GM12878 (cell line): Measurements from ENCODE around the gene CENPO. TPM values are rescaled to one million over a fixed set of nuclear protein-coding genes. Genes with fewer than 3 reads are reported as not detected.
"Not testable (repeated sequence)": the region's sequence is repeated elsewhere in the genome, so short reads cannot be mapped to it uniquely, and the experiment has no call there.

Experiments used
- ATAC-seq: fragments of 200-7000 bp; cut with Tn5 transposase; 3 replicates; pipeline ENCODE4 v1.9.1; 2020; ENCODE audit warnings: mild to moderate bottlenecking, moderate library complexity
- BruUV-seq: library from RNA; stranded (reverse); fragments of 400-500 nt; replicated peaks from 2 replicates; lab custom pipeline; 2021; lab: Mats Ljungman, UMichigan
- CTCF ChIA-PET: fragments of 300-600 bp; sonication (Branson Sonifier 250); formaldehyde crosslinking; extraction: SDS; loops from one replicate; lab custom pipeline; 2021; ENCODE audit warnings: inconsistent platforms; lab: Yijun Ruan, JAX
- POLR2A ChIA-PET: fragments of 350-600 bp; formaldehyde crosslinking; extraction: SDS; loops from one replicate; lab custom pipeline; 2021; ENCODE audit warnings: inconsistent platforms; lab: Charles Lee
- RAD21 ChIA-PET: fragments of 300-600 bp; sonication (Branson Sonifier 250); formaldehyde crosslinking; loops from one replicate; lab custom pipeline; 2023; ENCODE audit warnings: antibody characterized with exemption; ENCODE audit not compliant: unreplicated experiment; lab: Charles Lee
- SMC1A ChIA-PET: fragments of 300-600 bp; sonication (Branson Sonifier 250); formaldehyde crosslinking; loops from one replicate; lab custom pipeline; 2023; ENCODE audit not compliant: unreplicated experiment, uncharacterized antibody; lab: Charles Lee
- DNase-seq: peaks from one replicate; pipeline ENCODE4 v3.0.0-alpha.2; 2011; ENCODE audit warnings: low read depth, low spot score
- FAIRE-seq: peaks from 3 replicates; lab custom pipeline; 2011; peaks lifted over from hg19 to GRCh38; lab: Jason Lieb, UNC
- H2AFZ ChIP-seq: 2 replicates; pipeline ENCODE4 v1.6.0; 2011; ENCODE audit warnings: low read depth, low read length, control low read depth; ENCODE audit not compliant: control insufficient read depth
- H3K27ac ChIP-seq: 2 replicates; pipeline ENCODE4 v1.5.1; 2011; ENCODE audit warnings: control low read depth; ENCODE audit not compliant: control insufficient read depth, insufficient read depth
- H3K27me3 ChIP-seq, 2 experiments: replicated peaks in 1 of 2; 2 replicates each; pipeline versions ENCODE4 v1.6.0 to v1.6.1; 2011; ENCODE audit warnings: low read length in 1 of 2; ENCODE audit not compliant: control insufficient read depth in 2 of 2, insufficient read depth in 2 of 2
- H3K36me3 ChIP-seq, 2 experiments: 2 replicates each; pipeline ENCODE4 v1.5.1; 2011; ENCODE audit warnings: low read length in 1 of 2; ENCODE audit not compliant: control insufficient read depth in 2 of 2, insufficient read depth in 2 of 2
- H3K4me1 ChIP-seq: 2 replicates; pipeline ENCODE4 v1.6.1; 2011; ENCODE audit warnings: mild to moderate bottlenecking, low read length, moderate library complexity, mixed read lengths; ENCODE audit not compliant: control insufficient read depth, insufficient read depth
- H3K4me2 ChIP-seq: 2 replicates; pipeline ENCODE4 v1.6.0; 2011; ENCODE audit warnings: control low read depth; ENCODE audit not compliant: control insufficient read depth, insufficient read depth
- H3K4me3 ChIP-seq: fragments of 200-600 bp; sonication (generic); 2 replicates; pipeline ENCODE4 v1.5.1; 2016
- H3K79me2 ChIP-seq: 2 replicates; pipeline ENCODE4 v1.6.0; 2011; ENCODE audit warnings: low read length; ENCODE audit not compliant: control insufficient read depth, insufficient read depth
- H3K9ac ChIP-seq: 2 replicates; pipeline ENCODE4 v1.8.0; 2011; ENCODE audit warnings: low read length, control low read depth, mixed read lengths; ENCODE audit not compliant: control insufficient read depth, insufficient read depth
- H3K9me3 ChIP-seq: replicated peaks from 3 replicates; pipeline ENCODE4 v1.5.1; 2011; ENCODE audit warnings: mild to moderate bottlenecking, low read length; ENCODE audit not compliant: control insufficient read depth, insufficient read depth
- H4K20me1 ChIP-seq: 2 replicates; pipeline ENCODE4 v1.6.0; 2011; ENCODE audit not compliant: control insufficient read depth, insufficient read depth
- ASH2L ChIP-seq: fragments of 300-600, 200-600 bp; sonication (generic); IDR thresholded peaks from 2 replicates; pipeline ENCODE4 v1.6.1; 2017; ENCODE audit warnings: low read depth, mild to moderate bottlenecking, borderline replicate concordance
- ATF7 ChIP-seq: fragments of 450-650 bp; IDR thresholded peaks from 2 replicates; pipeline ENCODE4 v1.6.1; 2016; ENCODE audit warnings: low read depth, mild to moderate bottlenecking
- BACH1 ChIP-seq: fragments of 450-650 bp; IDR thresholded peaks from 2 replicates; pipeline ENCODE4 v1.6.1; 2017; ENCODE audit warnings: mild to moderate bottlenecking, borderline replicate concordance
- BCL11A ChIP-seq: IDR thresholded peaks from 2 replicates; pipeline ENCODE4 v1.6.1; 2011; ENCODE audit warnings: low read depth, low read length
- BRCA1 ChIP-seq: IDR thresholded peaks from 2 replicates; pipeline ENCODE4 v1.6.1; 2011; ENCODE audit warnings: low read depth, low read length, improper control_type of control experiment
- NR2F1 ChIP-seq: fragments of 450-650 bp; conservative IDR thresholded peaks from 2 replicates; pipeline ENCODE4 v1.6.1; 2017; ENCODE audit warnings: mild to moderate bottlenecking
- PAX5 ChIP-seq: IDR thresholded peaks from 2 replicates; pipeline ENCODE4 v1.6.1; 2011; ENCODE audit warnings: low read depth, low read length, borderline replicate concordance
- PBX3 ChIP-seq: IDR thresholded peaks from 2 replicates; pipeline ENCODE4 v1.6.1; 2011; ENCODE audit warnings: mild to moderate bottlenecking, low read depth, low read length, moderate library complexity; ENCODE audit not compliant: insufficient replicate concordance
- POLR2A ChIP-seq: IDR thresholded peaks from 2 replicates; pipeline ENCODE4 v1.6.1; 2011; ENCODE audit warnings: low read depth, mild to moderate bottlenecking, low read length
- RELA ChIP-seq: fragments of 450-650 bp; IDR thresholded peaks from 2 replicates; pipeline ENCODE4 v1.8.0; 2014; ENCODE audit warnings: borderline replicate concordance; ENCODE audit not compliant: partially characterized antibody
- RUNX3 ChIP-seq: IDR thresholded peaks from 2 replicates; pipeline ENCODE4 v1.6.1; 2012; ENCODE audit warnings: low read length, inconsistent platforms
- SMC3 ChIP-seq: IDR thresholded peaks from 2 replicates; pipeline ENCODE4 v1.6.1; 2011; ENCODE audit warnings: low read length, improper control_type of control experiment, borderline replicate concordance
- YY1 ChIP-seq: IDR thresholded peaks from 2 replicates; pipeline ENCODE4 v1.6.1; 2011; ENCODE audit warnings: low read depth, mild to moderate bottlenecking, low read length
- ZNF207 ChIP-seq: fragments of 450-650 bp; IDR thresholded peaks from 2 replicates; pipeline ENCODE4 v1.6.1; 2014; ENCODE audit warnings: antibody characterized with exemption, mild to moderate bottlenecking, borderline replicate concordance
- ZNF24 ChIP-seq: fragments of 450-650 bp; IDR thresholded peaks from 2 replicates; pipeline ENCODE4 v1.6.1; 2017; ENCODE audit warnings: antibody characterized with exemption, mild to moderate bottlenecking
- WGBS: methylation state at CpG from one replicate; pipeline ENCODE4 v1.1.6; 2016; ENCODE audit warnings: low lambda C conversion rate; ENCODE audit not compliant: insufficient replicate concordance, insufficient coverage; ENCODE audit errors: missing lambda C conversion rate; 5-methylcytosine and 5-hydroxymethylcytosine counted together
- in situ Hi-C: fragments of 300-500 bp; cut with MboI; formaldehyde crosslinking; loops from 9 replicates; pipeline ENCODE4 v1.14.3; 2018; ENCODE audit warnings: mixed read lengths
- intact Hi-C: fragments of 100-400 bp; cut with micrococcal nuclease; formaldehyde crosslinking; loops from one replicate; pipeline ENCODE4 v1.14.2; 2022; ENCODE audit not compliant: unreplicated experiment
- polyA plus RNA-seq, 11 experiments: library from polyadenylated mRNA; depleted of rRNA in 4 of 11; unstranded in 6 of 11; stranded (reverse) in 5 of 11; fragments of >200 nt; fragmentation: Nextera tagmentation in 4 of 11; fragmentation: Illumina TruSeq in 1 of 11; extraction: Ambion mirVana in 4 of 11; extraction: Trizol in 1 of 11; gene quantifications; 1 replicate in 1 of 11; 2 replicates in 10 of 11; pipeline versions ENCODE4 v1.2.1 to v1.2.3, GENCODE V29; 2011 to 2016; ENCODE audit warnings: inconsistent platforms in 2 of 11, missing spikeins in 2 of 11, low read depth in 1 of 11
- total RNA-seq, 4 experiments: library from RNA; depleted of rRNA in 3 of 4; stranded (reverse); fragments of >200 nt in 3 of 4; fragmentation: Illumina TruSeq in 1 of 4; extraction: Trizol in 1 of 4; gene quantifications; 2 replicates each; pipeline versions ENCODE4 v1.2.1 to v1.2.3, GENCODE V29; 2013 to 2021
- TF ChIP-seq, protein P1 (sequence below): IDR thresholded peaks from 2 replicates; pipeline ENCODE4 v1.6.1; 2011; ENCODE audit warnings: low read depth, mild to moderate bottlenecking, low read length, moderate library complexity, borderline replicate concordance; ENCODE audit errors: extremely low read depth

Gene CENPO
- total and polyA plus RNA-seq, 10 of the 15 experiments (the other 5 are each of a cell fraction or from before 2014, with no cell fraction given) = 18.7 to 37.0 (median 31.4) TPM

GRCh38 chr2:24805811-24806660, 12.8 kb downstream of the CENPO start:
- BruUV-seq, POLR2A ChIA-PET, DNase-seq, H3K4me1 ChIP-seq, ATAC-seq, H3K9me3 ChIP-seq, H3K27ac ChIP-seq, in situ Hi-C loops, FAIRE-seq, H3K4me2 ChIP-seq, H4K20me1 ChIP-seq, RAD21 ChIA-PET, H3K4me3 ChIP-seq, H3K27me3 ChIP-seq, H3K36me3 ChIP-seq, SMC1A ChIA-PET, H3K9ac ChIP-seq, H2AFZ ChIP-seq, intact Hi-C loops: not testable (repeated sequence)
- H3K79me2 ChIP-seq = peaks cover 20% of the 10 kb centered on the region
- peak; percentile 67; the same call in 1 of the 2 replicates for TF ChIP-seq BACH1
- 0 out of 2 replicates have a peak, but pooled peaks have one; percentile 14 for TF ChIP-seq YY1
- 90% methylated on average over 24 of the region's 25 CpGs for WGBS
- CTCF ChIA-PET = interaction anchor here (0.8 to 1.0 kb wide), 2 partner anchors 22 to 396 kb away, joined by 3 read pairs; no protein-coding TSS in a partner anchor

DNA sequence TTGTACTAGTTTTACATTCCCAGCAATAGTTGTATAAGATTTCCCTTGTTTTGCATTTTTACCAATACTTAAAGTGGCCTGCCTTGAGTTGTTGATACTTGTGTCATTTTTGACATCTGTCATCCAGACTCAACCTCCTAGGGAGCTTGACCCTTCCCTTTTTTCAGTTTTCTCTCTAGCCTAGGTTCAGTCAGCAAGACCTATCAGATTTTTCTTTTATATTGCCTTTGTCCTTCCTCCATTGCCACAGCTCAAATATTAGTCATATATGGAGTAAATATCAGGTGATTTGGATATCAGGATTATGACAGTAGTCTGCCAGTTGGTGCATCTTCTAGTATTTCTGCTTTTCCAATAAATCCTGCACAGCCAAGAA, 13.4 kb downstream of the CENPO start:
- intact Hi-C loops = no loop called here
- no peak overlapping the region for H3K4me2 ChIP-seq
- no peak for DNase-seq
- no peaks in the 10 kb centered on the region for H3K4me1 ChIP-seq
- no TSS peak for BruUV-seq
- H3K79me2 ChIP-seq = peaks cover 20% of the 10 kb centered on the region
- no peak overlapping the region for H3K27ac ChIP-seq
- RAD21 ChIA-PET = no interaction called here
- FAIRE-seq = no peak
- no peak overlapping the region for H3K4me3 ChIP-seq
- peaks cover 0 to 3% of the 10 kb centered on the region in 2 experiments; a peak in 1 of 4 replicates for H3K36me3 ChIP-seq
- H2AFZ ChIP-seq = no peak overlapping the region
- ATAC-seq = no peak
- no peaks in the 10 kb centered on the region; the same call in 2 of the 3 replicates for H3K9me3 ChIP-seq
- TF ChIP-seq RUNX3 (no peak), SMC3 (no peak), BRCA1 (no peak), BCL11A (no peak), ZNF24 (no peak), BACH1 (no peak), PAX5 (no peak), NR2F1 (no peak), RELA (no peak), PBX3 (no peak), POLR2A (no peak), ATF7 (no peak), ASH2L (no peak), ZNF207 (no peak)
- TF ChIP-seq, protein P1, sequence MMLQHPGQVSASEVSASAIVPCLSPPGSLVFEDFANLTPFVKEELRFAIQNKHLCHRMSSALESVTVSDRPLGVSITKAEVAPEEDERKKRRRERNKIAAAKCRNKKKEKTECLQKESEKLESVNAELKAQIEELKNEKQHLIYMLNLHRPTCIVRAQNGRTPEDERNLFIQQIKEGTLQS = no peak
- TF ChIP-seq, all 136 proteins: peak for 0
- POLR2A ChIA-PET = no interaction called here
- CTCF ChIA-PET = interaction anchor here (0.6 to 1.0 kb wide), 3 partner anchors 21 to 396 kb away, joined by 3 read pairs; no protein-coding TSS in a partner anchor
- in situ Hi-C loops = no loop called here
- SMC1A ChIA-PET = no interaction called here
- H4K20me1 ChIP-seq = no peaks in the 10 kb centered on the region
- no peak overlapping the region for H3K9ac ChIP-seq
- no peaks in the 10 kb centered on the region for H3K27me3 ChIP-seq
